GM19023 (cell line): ENCODE data around the gene AUTS2.

Source experiments
- ATAC-seq: cut with Tn5 transposase; IDR thresholded peaks from one replicate; pipeline ENCODE4 v1.9.1; 2021; ENCODE audit warnings: mild to moderate bottlenecking, moderate library complexity; ENCODE audit not compliant: unreplicated experiment

The AUTS2 gene

DNA sequence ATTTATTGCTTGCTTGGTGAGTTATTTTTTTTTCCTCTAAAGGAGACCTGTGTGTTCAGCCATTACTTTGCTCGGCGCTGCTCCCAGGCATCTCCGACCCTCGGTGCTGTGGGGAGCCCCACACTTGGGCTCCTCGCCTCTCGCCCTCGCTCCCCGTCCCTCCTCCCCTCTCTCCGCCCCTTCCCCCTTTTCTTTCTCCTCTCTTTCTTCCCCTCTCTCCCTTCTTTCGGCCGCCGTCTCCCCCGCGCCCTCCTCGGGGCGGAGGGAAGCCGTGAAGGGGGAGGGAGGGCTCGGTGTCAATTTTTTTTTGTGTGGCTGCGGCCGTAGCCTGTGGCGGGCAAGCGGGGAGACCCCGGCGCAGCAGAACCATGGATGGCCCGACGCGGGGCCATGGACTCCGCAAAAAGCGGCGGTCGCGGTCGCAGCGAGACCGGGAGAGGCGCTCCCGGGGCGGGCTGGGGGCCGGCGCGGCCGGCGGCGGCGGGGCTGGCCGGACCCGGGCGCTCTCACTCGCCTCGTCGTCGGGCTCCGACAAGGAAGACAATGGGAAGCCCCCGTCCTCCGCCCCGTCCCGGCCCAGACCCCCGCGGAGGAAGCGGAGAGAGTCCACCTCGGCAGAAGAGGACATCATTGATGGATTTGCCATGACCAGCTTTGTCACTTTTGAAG lies 1.1 kb downstream of the AUTS2 start:
- ATAC-seq = no peak

GRCh38 chr7:69599955-69600709 lies 1.9 kb downstream of the AUTS2 start:
- ATAC-seq = no peak

GRCh38 chr7:69600710-69601519 lies 2.6 kb downstream of the AUTS2 start:
- ATAC-seq = no peak

- ATAC-seq = no peak
Observed at GRCh38 chr7:69602522-69602921, 4.2 kb downstream of the AUTS2 start.

GRCh38 chr7:69603351-69603750 lies 5.1 kb downstream of the AUTS2 start:
- ATAC-seq = no peak

DNA sequence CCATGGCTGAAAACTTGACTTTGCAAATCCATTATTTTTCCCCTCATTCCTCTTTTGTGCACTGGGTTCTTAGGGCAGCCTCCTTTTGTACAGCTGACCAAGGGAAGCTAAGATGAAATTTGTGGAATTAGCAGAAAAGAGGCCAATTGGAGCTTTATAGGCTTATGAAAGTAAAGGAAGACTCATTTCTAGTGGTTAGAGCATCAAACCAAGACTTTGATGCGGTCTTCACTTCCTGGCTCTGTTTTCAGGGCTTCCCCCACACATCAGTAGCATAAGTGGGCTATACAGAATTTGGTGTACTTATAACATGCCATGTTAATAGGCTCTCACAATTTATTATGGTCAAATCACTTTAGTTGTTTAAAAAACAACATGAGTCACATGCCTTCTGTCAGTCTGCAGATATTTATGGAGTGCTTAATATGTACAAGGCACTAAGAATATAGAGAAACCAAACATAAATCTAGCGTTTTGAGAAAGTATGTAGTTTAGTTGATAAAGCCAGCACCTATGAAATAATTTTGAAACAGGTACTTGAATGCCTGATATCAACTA lies 5.7 kb downstream of the AUTS2 start:
- ATAC-seq = peak; percentile 62

DNA sequence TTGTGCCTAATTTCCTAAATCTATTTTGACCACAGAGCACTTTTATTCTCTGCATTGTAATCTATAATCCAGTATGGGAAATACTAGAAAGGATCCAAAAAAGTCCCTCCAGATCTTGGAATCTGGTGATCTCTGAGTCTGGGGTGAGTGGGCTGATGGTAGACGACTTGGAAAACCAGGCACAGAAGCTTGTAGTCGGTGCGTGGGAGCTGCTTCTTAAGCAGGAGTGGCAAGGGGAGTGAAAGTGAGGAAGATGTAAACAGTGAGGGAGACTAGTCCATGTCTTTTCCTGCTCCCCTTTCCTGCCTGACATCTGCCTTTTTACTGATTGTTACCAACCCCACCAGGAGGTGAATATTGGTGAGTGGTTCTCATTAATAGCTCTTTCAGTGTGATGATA lies 6.8 kb downstream of the AUTS2 start:
- no peak for ATAC-seq

DNA sequence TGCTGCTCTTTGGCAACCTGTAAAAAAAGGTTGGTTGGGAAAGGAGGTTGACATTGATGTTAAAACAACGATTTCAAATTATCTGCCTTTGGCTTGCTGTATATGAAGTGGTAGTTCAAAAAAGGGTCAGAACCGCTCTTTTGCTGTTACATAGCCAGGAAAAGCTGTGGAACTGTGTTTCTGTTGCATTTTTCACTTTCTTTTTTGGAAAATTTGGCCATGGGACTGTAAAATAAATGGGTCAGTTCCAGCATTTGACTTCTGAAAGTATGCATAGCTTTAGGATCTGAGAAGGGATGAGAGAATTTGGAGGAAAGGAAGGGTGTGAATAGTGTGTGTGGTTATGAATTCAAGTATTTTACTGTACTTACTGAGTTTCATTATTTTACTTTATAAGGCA lies 7.3 kb downstream of the AUTS2 start:
- ATAC-seq = no peak

GRCh38 chr7:69608049-69608448 lies 9.8 kb downstream of the AUTS2 start:
- no peak for ATAC-seq

GRCh38 chr7:69608878-69609277 lies 10.6 kb downstream of the AUTS2 start:
- no peak for ATAC-seq

GRCh38 chr7:69609541-69610373 lies 11.5 kb downstream of the AUTS2 start:
- no peak for ATAC-seq

GRCh38 chr7:69610374-69611084 lies 12.3 kb downstream of the AUTS2 start:
- no peak for ATAC-seq

- ATAC-seq = no peak
Observed at GRCh38 chr7:69612981-69613380, 14.7 kb downstream of the AUTS2 start.

DNA sequence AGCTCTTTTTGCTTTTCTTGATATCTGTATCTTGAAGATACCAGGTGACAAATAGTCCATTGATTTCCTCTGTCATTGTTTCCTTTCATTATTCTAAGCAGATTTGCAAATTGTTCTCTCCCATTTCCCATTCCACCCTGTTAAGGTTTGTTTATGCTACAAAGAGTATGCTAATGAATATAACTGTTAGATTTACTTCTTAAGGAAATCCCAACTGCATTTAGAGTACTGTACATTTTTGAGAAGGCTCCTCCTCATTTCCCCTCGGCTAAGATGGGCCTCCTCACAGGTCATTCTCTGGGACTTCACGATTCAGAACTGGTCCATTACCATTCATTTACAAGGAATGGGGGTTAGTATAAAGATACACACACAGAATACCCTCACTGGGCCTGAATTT lies 15.6 kb downstream of the AUTS2 start:
- no peak for ATAC-seq

DNA sequence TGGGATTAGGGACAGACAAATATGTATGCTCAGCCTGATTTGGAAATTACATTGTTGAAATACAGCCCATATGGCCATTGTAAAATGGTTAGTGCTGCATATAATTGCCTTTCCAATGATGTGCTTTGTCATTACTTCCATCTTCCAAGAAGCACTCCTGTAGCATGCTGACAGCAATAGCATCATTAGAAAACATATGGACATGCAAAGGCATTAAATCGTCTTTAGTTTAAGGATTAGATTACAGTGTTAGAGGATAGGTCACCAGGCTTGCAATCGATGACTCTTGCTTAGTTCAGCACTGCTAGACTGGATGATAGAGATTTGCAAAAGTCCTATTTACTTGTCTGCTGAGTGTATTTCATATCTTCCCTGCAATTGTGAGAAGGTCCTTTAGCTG lies 17.4 kb downstream of the AUTS2 start:
- ATAC-seq = no peak

GRCh38 chr7:69617364-69617763 lies 19.1 kb downstream of the AUTS2 start:
- no peak for ATAC-seq

DNA sequence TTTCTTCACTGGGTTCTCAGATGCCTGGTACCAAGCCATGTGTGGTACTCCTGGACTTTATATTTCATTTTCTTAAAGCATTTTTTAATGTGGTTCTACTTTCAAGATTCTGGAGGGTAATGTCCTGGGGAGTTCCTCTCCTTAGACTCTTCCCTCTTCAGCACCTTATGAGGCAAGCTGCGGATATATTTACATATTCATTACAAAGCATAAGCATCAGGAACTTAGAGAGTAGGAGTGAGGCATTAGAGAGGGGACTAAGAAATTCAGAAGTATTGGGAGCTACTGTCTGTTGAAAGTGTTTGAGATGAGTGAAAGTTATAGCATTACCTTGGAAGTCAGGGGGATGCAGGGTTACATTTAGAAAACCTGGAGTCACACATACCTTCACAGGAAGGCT lies 20.8 kb downstream of the AUTS2 start:
- no peak for ATAC-seq

DNA sequence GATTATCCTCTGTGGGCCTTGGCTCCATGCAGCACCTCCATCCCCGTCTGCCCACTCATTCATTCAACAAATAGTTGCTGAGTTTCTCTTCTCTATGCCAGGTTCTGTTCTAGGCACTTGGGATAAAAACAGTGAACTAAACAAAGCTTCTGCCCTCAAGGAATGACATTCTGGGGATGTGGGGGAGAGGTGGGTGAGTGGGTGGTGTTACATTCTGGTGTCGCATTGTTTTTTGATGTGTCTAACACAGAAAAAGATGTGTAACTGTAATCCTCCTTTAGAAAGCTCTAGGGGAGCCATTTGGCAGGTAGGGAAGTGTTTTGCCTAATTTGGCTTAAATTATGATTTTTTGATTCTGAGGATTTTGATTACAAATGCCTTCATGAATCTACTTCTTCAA lies 21.4 kb downstream of the AUTS2 start:
- ATAC-seq = no peak

DNA sequence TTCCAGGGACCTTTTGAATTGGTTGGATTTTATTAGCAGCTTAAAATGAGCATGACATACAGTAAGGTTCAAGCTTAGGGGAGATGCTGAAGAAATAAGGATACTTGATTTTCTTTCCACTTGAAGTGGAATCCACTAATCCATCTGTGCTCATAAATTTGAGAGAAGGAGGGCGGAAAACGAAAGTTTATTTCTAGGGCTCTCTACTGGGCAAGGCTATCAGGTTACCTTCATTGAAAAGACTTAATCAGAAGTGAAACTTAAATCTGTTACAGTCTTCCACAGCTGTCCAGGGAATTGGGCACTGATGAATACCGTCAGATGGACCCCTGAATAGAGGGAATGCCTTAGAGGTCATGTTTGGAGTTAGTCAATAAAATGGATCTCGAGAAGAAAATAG lies 21.8 kb downstream of the AUTS2 start:
- ATAC-seq = no peak

GRCh38 chr7:69620650-69621049 lies 22.4 kb downstream of the AUTS2 start:
- no peak for ATAC-seq
